Measurements from ENCODE around the gene EYS. TPM values are rescaled to one million over a fixed set of nuclear protein-coding genes. Genes with fewer than 3 reads are reported as not detected.

The EYS gene
- total RNA-seq, 6 experiments from 2014 or later: 0.54 to 2.3 (median 0.74) TPM; not detected in 1

GRCh38 chr6:65469650-65470049 lies 237.4 kb downstream of the EYS start:
- intact Hi-C loops (cut with DNase I): no loop called here
- no peak for TF ChIP-seq CTCF (IDR thresholded peaks at IDR 0.05)
- no peak for TF ChIP-seq POLR2A (IDR thresholded peaks at IDR 0.05)
- ATAC-seq (no peak), DNase-seq (no peak)
- H3K9me3 ChIP-seq: no peaks in the 10 kb centered on the region
- H3K27ac ChIP-seq: no peak overlapping the region
- H3K4me3 ChIP-seq: no peak overlapping the region
- H3K36me3 ChIP-seq: no peaks in the 10 kb centered on the region
- H3K27me3 ChIP-seq: no peaks in the 10 kb centered on the region
- no peaks in the 10 kb centered on the region for H3K4me1 ChIP-seq

DNA sequence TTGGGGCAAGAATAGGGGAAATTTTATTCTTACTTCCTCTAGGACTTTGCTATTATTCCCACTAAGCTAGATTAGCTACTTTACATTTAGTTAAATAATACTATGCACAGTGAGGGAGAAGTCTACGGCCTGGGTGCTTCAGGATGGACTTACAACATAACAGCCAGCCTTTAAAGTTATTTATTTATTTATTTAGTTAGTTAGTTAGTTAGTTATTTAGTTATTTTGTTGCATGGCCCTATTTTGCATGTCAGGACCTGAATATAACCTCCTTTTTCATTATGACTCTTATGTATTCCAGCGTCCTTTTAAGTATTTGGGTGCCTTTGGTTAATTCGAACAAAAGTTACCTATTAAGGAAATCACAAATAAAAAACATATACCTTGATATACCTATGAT lies 238.7 kb downstream of the EYS start:
- Histone ChIP-seq H3K4me3 (no peak overlapping the region), H3K27me3 (no peaks in the 10 kb centered on the region), H3K4me1 (no peaks in the 10 kb centered on the region), H3K9me3 (no peaks in the 10 kb centered on the region), H3K27ac (no peak overlapping the region), H3K36me3 (no peaks in the 10 kb centered on the region)
- no peak for DNase-seq
- intact Hi-C loops (cut with DNase I): no loop called here
- ATAC-seq: no peak
- 52% methylated on average over 3 of the region's 3 CpGs for WGBS (ENCODE audit: insufficient coverage, low coverage, low lambda C conversion rate, missing lambda C conversion rate)
- TF ChIP-seq POLR2A (IDR thresholded peaks at IDR 0.05): no peak
- no peak for TF ChIP-seq CTCF (IDR thresholded peaks at IDR 0.05)

DNA sequence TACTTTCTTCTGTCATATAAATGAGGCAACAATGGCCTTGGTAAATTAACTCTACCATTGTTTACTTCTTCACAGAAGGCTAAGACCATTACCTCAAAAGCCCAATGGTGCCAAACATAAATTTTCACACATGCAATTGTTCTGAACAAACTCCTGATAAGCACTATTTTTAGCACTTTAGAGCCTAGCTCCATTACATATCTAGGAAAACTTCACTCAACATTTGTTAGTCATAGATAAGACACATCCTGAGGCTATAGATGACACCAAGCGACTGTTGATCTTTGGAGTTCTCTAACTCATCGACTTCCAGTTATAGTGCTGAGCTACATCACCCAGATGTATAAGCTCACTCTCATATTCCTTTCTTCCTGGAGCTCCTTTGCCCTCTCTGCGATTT lies 245.9 kb downstream of the EYS start:
- Histone ChIP-seq H3K4me3 (no peak overlapping the region), H3K27me3 (no peaks in the 10 kb centered on the region), H3K27ac (no peak overlapping the region), H3K4me1 (no peaks in the 10 kb centered on the region), H3K9me3 (no peaks in the 10 kb centered on the region), H3K36me3 (no peaks in the 10 kb centered on the region)
- DNase-seq: no peak
- intact Hi-C loops (cut with DNase I): no loop called here
- ATAC-seq: no peak
- 23% methylated on average over 3 of the region's 3 CpGs for WGBS (ENCODE audit: insufficient coverage, low coverage, low lambda C conversion rate, missing lambda C conversion rate)
- TF ChIP-seq CTCF (IDR thresholded peaks at IDR 0.05) (no peak), POLR2A (IDR thresholded peaks at IDR 0.05) (no peak)

GRCh38 chr6:65452333-65452732 lies 254.7 kb downstream of the EYS start:
- WGBS (ENCODE audit: insufficient coverage, low coverage, low lambda C conversion rate, missing lambda C conversion rate): 27% methylated on average over 1 of the region's 1 CpG

More at GRCh38 chr6:65452333-65452732, 254.7 kb downstream of the EYS start:
- H3K9me3 ChIP-seq: no peaks in the 10 kb centered on the region
- no peak overlapping the region for H3K4me3 ChIP-seq
- no peaks in the 10 kb centered on the region for H3K36me3 ChIP-seq
- TF ChIP-seq CTCF (IDR thresholded peaks at IDR 0.05) (no peak), POLR2A (IDR thresholded peaks at IDR 0.05) (no peak)
- H3K27ac ChIP-seq: no peak overlapping the region
- no peaks in the 10 kb centered on the region for H3K27me3 ChIP-seq
- intact Hi-C loops (cut with DNase I): no loop called here
- no peaks in the 10 kb centered on the region for H3K4me1 ChIP-seq
- DNase-seq (no peak), ATAC-seq (no peak)
